ENCODE data around the gene KRTAP10-1. TPM values are rescaled to one million over a fixed set of nuclear protein-coding genes. Genes with fewer than 3 reads are reported as not detected.

KRTAP10-1 gene
- total RNA-seq, 4 donors from 2014 or later, result not detected

GRCh38 chr21:44512496-44513388, 27.3 kb downstream of the KRTAP10-1 start:
- TF ChIP-seq CTCF (IDR thresholded peaks at IDR 0.05), result no peak
- TF ChIP-seq POLR2A (IDR thresholded peaks at IDR 0.05), result no peak
- no peak overlapping the region for H3K27ac ChIP-seq
- H3K4me3 ChIP-seq, result no peak overlapping the region
- no peaks in the 10 kb centered on the region for H3K4me1 ChIP-seq
- H3K27me3 ChIP-seq, result no peaks in the 10 kb centered on the region
- intact Hi-C loops (cut with DNase I; ENCODE audit: low total_unique reads), result no loop called here
- DNase-seq, result no peak
- H3K36me3 ChIP-seq, result no peaks in the 10 kb centered on the region
- no peaks in the 10 kb centered on the region for H3K9me3 ChIP-seq

- no peaks in the 10 kb centered on the region for H3K27me3 ChIP-seq
Observed at GRCh38 chr21:44511938-44512275, 28.1 kb downstream of the KRTAP10-1 start.

DNA sequence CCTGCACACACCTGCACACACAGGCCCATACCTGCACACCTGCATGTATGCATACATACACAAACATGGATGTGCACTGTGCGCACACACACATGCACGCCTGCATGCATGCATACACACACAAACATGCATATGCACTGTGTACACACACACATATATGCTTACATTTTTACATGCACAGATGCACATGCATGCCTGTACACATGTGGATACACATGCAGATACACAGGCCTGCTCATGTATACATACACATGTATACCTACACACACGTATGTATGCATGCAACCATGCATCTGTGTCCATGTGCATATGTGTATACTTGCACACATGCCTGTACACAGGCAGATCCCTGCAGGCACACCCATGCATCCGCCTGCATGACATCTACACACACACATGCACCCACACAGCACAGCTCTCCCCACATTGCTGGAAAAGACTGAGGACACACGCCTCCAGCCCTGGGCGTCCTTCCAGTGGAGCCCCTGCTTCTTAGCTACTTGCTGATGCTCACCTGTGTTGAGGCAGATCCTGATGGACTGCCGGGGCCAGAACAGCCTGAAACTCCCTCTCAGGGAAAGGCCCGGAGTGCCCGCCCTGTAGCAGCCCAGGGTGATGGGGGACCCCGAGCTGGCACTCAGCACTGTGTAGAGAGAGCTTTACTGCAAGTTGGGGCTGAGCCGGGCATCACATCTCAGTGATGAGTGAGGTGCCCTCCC, 28.6 kb downstream of the KRTAP10-1 start:
- intact Hi-C loops (cut with DNase I; ENCODE audit: low total_unique reads), result no loop called here
- TF ChIP-seq POLR2A (IDR thresholded peaks at IDR 0.05) (no peak), CTCF (IDR thresholded peaks at IDR 0.05) (no peak)
- Histone ChIP-seq H3K27ac (no peak overlapping the region), H3K4me1 (no peaks in the 10 kb centered on the region), H3K36me3 (no peaks in the 10 kb centered on the region), H3K9me3 (no peaks in the 10 kb centered on the region), H3K4me3 (no peak overlapping the region), H3K27me3 (no peaks in the 10 kb centered on the region)
- no peak for DNase-seq

More at GRCh38 chr21:44511938-44512275, 28.1 kb downstream of the KRTAP10-1 start:
- no peaks in the 10 kb centered on the region for H3K36me3 ChIP-seq
- no peak for DNase-seq
- no peak overlapping the region for H3K4me3 ChIP-seq
- H3K27ac ChIP-seq, result no peak overlapping the region
- TF ChIP-seq CTCF (IDR thresholded peaks at IDR 0.05), result no peak
- no peak for TF ChIP-seq POLR2A (IDR thresholded peaks at IDR 0.05)
- H3K4me1 ChIP-seq, result no peaks in the 10 kb centered on the region
- intact Hi-C loops (cut with DNase I; ENCODE audit: low total_unique reads), result no loop called here
- no peaks in the 10 kb centered on the region for H3K9me3 ChIP-seq

DNA sequence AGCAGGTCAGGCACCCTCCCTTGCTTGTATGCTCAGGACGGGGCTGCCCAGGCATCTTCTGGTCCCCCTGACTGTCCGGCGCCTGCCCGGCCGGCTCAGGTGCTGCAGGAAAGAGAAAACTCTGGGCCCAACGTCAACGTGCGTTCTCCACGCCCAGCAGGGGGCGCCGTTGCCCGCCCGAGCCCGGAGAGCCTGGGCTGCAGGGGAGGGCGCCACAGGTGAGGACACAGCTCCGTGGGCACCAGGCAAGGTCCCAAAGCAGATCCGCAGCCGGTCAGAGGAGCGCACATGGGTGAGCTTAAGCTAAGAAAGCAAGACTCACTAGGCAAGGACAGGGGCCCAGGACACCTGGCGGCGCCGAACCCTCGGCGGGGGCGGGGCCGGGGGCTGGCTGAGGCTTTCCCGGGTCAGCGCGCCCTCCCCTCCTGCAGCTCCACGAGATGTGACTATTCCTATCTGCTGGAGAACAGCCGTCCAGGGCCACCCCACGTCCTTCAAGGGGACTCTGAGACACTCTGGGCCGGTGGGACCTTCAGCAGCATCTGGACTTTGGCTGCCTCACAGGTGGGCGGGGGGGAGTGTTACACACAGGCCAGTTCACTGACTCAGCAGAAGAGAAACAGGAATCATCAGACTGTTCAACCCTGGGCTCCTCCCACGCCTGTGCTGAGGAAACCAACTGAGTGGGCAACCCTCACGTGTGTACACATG, 29.3 kb downstream of the KRTAP10-1 start:
- Histone ChIP-seq H3K36me3 (no peaks in the 10 kb centered on the region), H3K4me3 (no peak overlapping the region), H3K27ac (no peak overlapping the region), H3K27me3 (no peaks in the 10 kb centered on the region), H3K9me3 (no peaks in the 10 kb centered on the region), H3K4me1 (no peaks in the 10 kb centered on the region)
- DNase-seq, result no peak
- TF ChIP-seq CTCF (IDR thresholded peaks at IDR 0.05), result peak; percentile 20 to 59 (median 44)
- no peak for TF ChIP-seq POLR2A (IDR thresholded peaks at IDR 0.05)
- intact Hi-C loops (cut with DNase I; ENCODE audit: low total_unique reads), result no loop called here

Data from uterus (tissue), 4 donors.